Calu3 (cell line): ENCODE measurements around the gene ASPRV1. TPM values are rescaled to one million over a fixed set of nuclear protein-coding genes. Genes with fewer than 3 reads are reported as not detected.
"Not testable (repeated sequence)": the region's sequence is repeated elsewhere in the genome, so short reads cannot be mapped to it uniquely, and the experiment has no call there.

Experiments used
- BruUV-seq: library from RNA; stranded (reverse); fragments of 400-500 nt; replicated peaks from 2 replicates; lab custom pipeline; 2021; lab: Mats Ljungman, UMichigan
- CTCF ChIA-PET: fragments of 300-600 bp; sonication (Branson Sonifier 250); formaldehyde crosslinking; loops from one replicate; lab custom pipeline; 2022; ENCODE audit warnings: antibody characterized with exemption; lab: Charles Lee
- DNase-seq: peaks from one replicate; pipeline ENCODE4 v3.0.0; 2022
- H3K27ac Mint-ChIP-seq: one replicate; pipeline ENCODE4 v1.8.0; 2022; ENCODE audit warnings: mixed read lengths; ENCODE audit not compliant: unreplicated experiment
- H3K27me3 Mint-ChIP-seq: one replicate; pipeline ENCODE4 v1.8.0; 2022; ENCODE audit warnings: mixed read lengths; ENCODE audit not compliant: unreplicated experiment
- H3K36me3 Mint-ChIP-seq: one replicate; pipeline ENCODE4 v1.8.0; 2022; ENCODE audit warnings: mild to moderate bottlenecking, moderate library complexity, mixed read lengths; ENCODE audit not compliant: insufficient read depth, unreplicated experiment
- H3K4me1 Mint-ChIP-seq: one replicate; pipeline ENCODE4 v1.8.0; 2022; ENCODE audit warnings: mild to moderate bottlenecking, low read depth, mixed read lengths; ENCODE audit not compliant: unreplicated experiment
- H3K4me3 Mint-ChIP-seq: one replicate; pipeline ENCODE4 v1.8.0; 2022; ENCODE audit warnings: mild to moderate bottlenecking, low read depth, moderate library complexity, mixed read lengths; ENCODE audit not compliant: unreplicated experiment
- H3K9me3 Mint-ChIP-seq: one replicate; pipeline ENCODE4 v1.8.0; 2022; ENCODE audit warnings: low read depth, mixed read lengths; ENCODE audit not compliant: unreplicated experiment
- CTCF ChIP-seq: fragments of 200-600 bp; IDR thresholded peaks from one replicate; pipeline ENCODE4 v1.8.0; 2022; ENCODE audit warnings: antibody characterized with exemption; ENCODE audit not compliant: unreplicated experiment
- intact Hi-C: fragments of 100-400 bp; cut with micrococcal nuclease; formaldehyde crosslinking; loops from one replicate; pipeline ENCODE4 v1.10.0; 2022; ENCODE audit not compliant: unreplicated experiment
- total RNA-seq: library from RNA; stranded (reverse); gene quantifications from 2 replicates; pipeline ENCODE4 v1.2.3, GENCODE V29; 2022

Gene ASPRV1
- total RNA-seq, 1 experiment from 2014 or later, result 0.17 TPM

- Mint-ChIP-seq H3K4me1 (peaks cover 9% of the 10 kb centered on the region), H3K27ac (no peak overlapping the region), H3K4me3 (no peak overlapping the region), H3K27me3 (no peaks in the 10 kb centered on the region), H3K36me3 (no peaks in the 10 kb centered on the region), H3K9me3 (no peaks in the 10 kb centered on the region)
- CTCF ChIA-PET, result interaction anchor here (0.6 kb wide), 1 partner anchor 179 kb away, joined by 3 read pairs; no protein-coding TSS in a partner anchor
- no TSS peak for BruUV-seq
- intact Hi-C loops, result no loop called here
- no peak for TF ChIP-seq CTCF
- no peak for DNase-seq
These were observed 41.8 kb upstream of the ASPRV1 start for GRCh38 chr2:70003093-70003830.

GRCh38 chr2:70002241-70002899 lies 40.9 kb upstream of the ASPRV1 start:
- no TSS peak for BruUV-seq
- no peak for TF ChIP-seq CTCF
- intact Hi-C loops, result no loop called here
- DNase-seq, result no peak
- Mint-ChIP-seq H3K9me3 (no peaks in the 10 kb centered on the region), H3K27ac (no peak overlapping the region), H3K4me3 (no peak overlapping the region), H3K4me1 (peaks cover 14% of the 10 kb centered on the region), H3K27me3 (no peaks in the 10 kb centered on the region), H3K36me3 (no peaks in the 10 kb centered on the region)
- CTCF ChIA-PET, result no interaction called here

GRCh38 chr2:70000529-70000928 lies 39.1 kb upstream of the ASPRV1 start:
- CTCF ChIA-PET, H3K36me3 Mint-ChIP-seq: not testable (repeated sequence)

GRCh38 chr2:69998761-69999160 lies 37.3 kb upstream of the ASPRV1 start:
- DNase-seq, result no peak
- Mint-ChIP-seq H3K9me3 (no peaks in the 10 kb centered on the region), H3K4me3 (no peak overlapping the region), H3K36me3 (no peaks in the 10 kb centered on the region), H3K27ac (no peak overlapping the region), H3K4me1 (peaks cover 17% of the 10 kb centered on the region), H3K27me3 (no peaks in the 10 kb centered on the region)
- no TSS peak for BruUV-seq
- no peak for TF ChIP-seq CTCF
- intact Hi-C loops, result loop anchor here (10.0 kb wide), 1 partner anchor 146 kb away; no protein-coding TSS in a partner anchor
- CTCF ChIA-PET, result no interaction called here

More at GRCh38 chr2:70000529-70000928, 39.1 kb upstream of the ASPRV1 start:
- H3K27me3 Mint-ChIP-seq, BruUV-seq, H3K27ac Mint-ChIP-seq, H3K9me3 Mint-ChIP-seq, intact Hi-C loops, H3K4me3 Mint-ChIP-seq, DNase-seq: not testable (repeated sequence)
- peaks cover 17% of the 10 kb centered on the region for H3K4me1 Mint-ChIP-seq
